ENCODE measurements around the gene PPP2R3B. TPM values are rescaled to one million over a fixed set of nuclear protein-coding genes. Genes with fewer than 3 reads are reported as not detected.

The PPP2R3B gene
- total and polyA plus RNA-seq, 2 donors (not counting 1 experiment from before 2014, with no cell fraction given): 43.3 to 47.6 TPM

DNA sequence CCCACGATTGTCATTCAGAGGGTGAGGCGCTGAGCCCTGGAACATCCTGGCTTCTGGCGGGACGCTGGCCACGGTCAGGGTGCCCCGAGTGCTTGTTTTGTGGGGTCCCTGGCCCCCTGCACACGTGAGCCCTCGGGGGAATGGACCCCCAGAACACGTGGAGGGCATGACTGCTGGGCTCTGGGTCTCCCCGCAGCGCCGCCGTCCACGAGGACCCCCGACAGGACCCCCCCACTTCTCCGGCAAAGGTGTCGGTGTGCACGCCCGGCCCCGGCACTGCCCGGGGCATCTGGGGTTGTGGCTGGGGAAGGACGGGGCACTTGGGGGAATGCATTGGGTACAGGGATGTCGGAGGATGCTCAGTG lies 54.2 kb downstream of the PPP2R3B start:
- TF ChIP-seq, protein P1, sequence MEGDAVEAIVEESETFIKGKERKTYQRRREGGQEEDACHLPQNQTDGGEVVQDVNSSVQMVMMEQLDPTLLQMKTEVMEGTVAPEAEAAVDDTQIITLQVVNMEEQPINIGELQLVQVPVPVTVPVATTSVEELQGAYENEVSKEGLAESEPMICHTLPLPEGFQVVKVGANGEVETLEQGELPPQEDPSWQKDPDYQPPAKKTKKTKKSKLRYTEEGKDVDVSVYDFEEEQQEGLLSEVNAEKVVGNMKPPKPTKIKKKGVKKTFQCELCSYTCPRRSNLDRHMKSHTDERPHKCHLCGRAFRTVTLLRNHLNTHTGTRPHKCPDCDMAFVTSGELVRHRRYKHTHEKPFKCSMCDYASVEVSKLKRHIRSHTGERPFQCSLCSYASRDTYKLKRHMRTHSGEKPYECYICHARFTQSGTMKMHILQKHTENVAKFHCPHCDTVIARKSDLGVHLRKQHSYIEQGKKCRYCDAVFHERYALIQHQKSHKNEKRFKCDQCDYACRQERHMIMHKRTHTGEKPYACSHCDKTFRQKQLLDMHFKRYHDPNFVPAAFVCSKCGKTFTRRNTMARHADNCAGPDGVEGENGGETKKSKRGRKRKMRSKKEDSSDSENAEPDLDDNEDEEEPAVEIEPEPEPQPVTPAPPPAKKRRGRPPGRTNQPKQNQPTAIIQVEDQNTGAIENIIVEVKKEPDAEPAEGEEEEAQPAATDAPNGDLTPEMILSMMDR (IDR thresholded peaks at IDR 0.05): no peak
- TF ChIP-seq EZH2 (IDR thresholded peaks at IDR 0.05; ENCODE audit: borderline replicate concordance, insufficient read depth, low read depth, low read length, poor library complexity, severe bottlenecking): no peak
- no peaks in the 10 kb centered on the region for H4K20me1 ChIP-seq (ENCODE audit: control insufficient read depth, insufficient read depth, low read length, poor library complexity, severe bottlenecking)
- whole genome bisulfite sequencing (ENCODE audit: insufficient coverage): 96% methylated on average over 19 of the region's 23 CpGs
- no peak overlapping the region for H3K4me3 Mint-ChIP-seq
- H3K9me3 Mint-ChIP-seq (ENCODE audit: insufficient read depth): no peaks in the 10 kb centered on the region
- no peaks in the 10 kb centered on the region for H3K79me2 ChIP-seq (ENCODE audit: control insufficient read depth, insufficient read depth, low read length)
- no peak overlapping the region for H3K4me3 ChIP-seq (ENCODE audit: control extremely low read depth in 1 of 5, extremely low read depth in 1 of 5, insufficient read depth in 1 of 5, low read depth in 2 of 5, low read length in 4 of 5)
- peaks cover 15 to 16% of the 10 kb centered on the region in 2 donors for H3K4me1 ChIP-seq (ENCODE audit: control insufficient read depth in 2 of 2, insufficient read depth in 2 of 2, low read length in 2 of 2)
- H3K27me3 Mint-ChIP-seq: no peaks in the 10 kb centered on the region
- ATAC-seq (ENCODE audit: low read depth) (no peak), DNase-seq (no peak)
- no peak overlapping the region for H2AFZ ChIP-seq (ENCODE audit: insufficient read depth, low read depth, low read length, poor library complexity, severe bottlenecking)
- POLR2A ChIA-PET: no interaction called here
- H3K27me3 ChIP-seq (replicated peaks in 1 of 4; ENCODE audit: control extremely low read depth in 1 of 4, control insufficient read depth in 3 of 4, insufficient read depth in 4 of 4, low read length in 3 of 4): peaks cover 0 to 20% (median 5%) of the 10 kb centered on the region in 4 experiments
- CTCF ChIA-PET: no interaction called here
- intact Hi-C loops (cut with micrococcal nuclease): no loop called here
- no peaks in the 10 kb centered on the region for H3K4me1 Mint-ChIP-seq
- no peak overlapping the region for H3K27ac Mint-ChIP-seq
- H3K36me3 ChIP-seq (replicated peaks in 1 of 2; ENCODE audit: control extremely low read depth in 1 of 2, control insufficient read depth in 1 of 2, extremely low read depth in 1 of 2, insufficient read depth in 2 of 2, low read length in 1 of 2): peaks cover 0 to 7% of the 10 kb centered on the region in 2 experiments
- no peak overlapping the region for H3K9ac ChIP-seq (ENCODE audit: low read length)
- no peak overlapping the region for H3K4me2 ChIP-seq (replicated peaks; ENCODE audit: low read depth, low read length, poor library complexity, severe bottlenecking)
- H3K9me3 ChIP-seq (ENCODE audit: control extremely low read depth in 1 of 3, control insufficient read depth in 2 of 3, insufficient read depth in 1 of 3, low read length in 2 of 3): peaks cover 0 to 14% (median 0%) of the 10 kb centered on the region in 3 donors
- no peak overlapping the region for H3K27ac ChIP-seq (ENCODE audit: low read length in 2 of 2)

- Histone ChIP-seq H3K4me1 (ENCODE audit: control insufficient read depth in 2 of 2, insufficient read depth in 2 of 2, low read length in 2 of 2) (peaks cover 15 to 16% of the 10 kb centered on the region in 2 donors), H3K36me3 (replicated peaks in 1 of 2; ENCODE audit: control extremely low read depth in 1 of 2, control insufficient read depth in 1 of 2, extremely low read depth in 1 of 2, insufficient read depth in 2 of 2, low read length in 1 of 2) (peaks cover 0 to 6% of the 10 kb centered on the region in 2 experiments), H3K4me2 (replicated peaks; ENCODE audit: low read depth, low read length, poor library complexity, severe bottlenecking) (peak overlapping the region; percentile 68), H3K27me3 (replicated peaks in 1 of 4; ENCODE audit: control extremely low read depth in 1 of 4, control insufficient read depth in 3 of 4, insufficient read depth in 4 of 4, low read length in 3 of 4) (peaks cover 0 to 20% (median 5%) of the 10 kb centered on the region in 4 experiments), H3K9ac (ENCODE audit: low read length) (peak overlapping the region; percentile 41), H3K27ac (ENCODE audit: low read length in 2 of 2) (no peak overlapping the region), H3K9me3 (ENCODE audit: control extremely low read depth in 1 of 3, control insufficient read depth in 2 of 3, insufficient read depth in 1 of 3, low read length in 2 of 3) (peaks cover 0 to 12% (median 0%) of the 10 kb centered on the region in 3 donors), H4K20me1 (ENCODE audit: control insufficient read depth, insufficient read depth, low read length, poor library complexity, severe bottlenecking) (no peaks in the 10 kb centered on the region), H2AFZ (ENCODE audit: insufficient read depth, low read depth, low read length, poor library complexity, severe bottlenecking) (peak overlapping the region; percentile 31), H3K4me3 (ENCODE audit: control extremely low read depth in 1 of 5, extremely low read depth in 1 of 5, insufficient read depth in 1 of 5, low read depth in 2 of 5, low read length in 4 of 5) (peak overlapping the region in 1 of 5 experiments; percentile 52), H3K79me2 (ENCODE audit: control insufficient read depth, insufficient read depth, low read length) (no peaks in the 10 kb centered on the region)
- DNase-seq (no peak), ATAC-seq (ENCODE audit: low read depth) (no peak)
- Mint-ChIP-seq H3K9me3 (ENCODE audit: insufficient read depth) (no peaks in the 10 kb centered on the region), H3K4me1 (no peaks in the 10 kb centered on the region), H3K27ac (no peak overlapping the region), H3K27me3 (no peaks in the 10 kb centered on the region), H3K4me3 (no peak overlapping the region)
- ChIA-PET POLR2A (no interaction called here), CTCF (no interaction called here)
- WGBS (ENCODE audit: insufficient coverage): 70% methylated on average over 27 of the region's 35 CpGs
- TF ChIP-seq EZH2 (IDR thresholded peaks at IDR 0.05; ENCODE audit: borderline replicate concordance, insufficient read depth, low read depth, low read length, poor library complexity, severe bottlenecking): no peak
- TF ChIP-seq, protein P1 (IDR thresholded peaks at IDR 0.05): no peak
- intact Hi-C loops (cut with micrococcal nuclease): no loop called here
These were observed 54.7 kb downstream of the PPP2R3B start for GRCh38 chrX:331825-332495.
